Activated CD8-positive, alpha-beta memory T cell treated with anti-CD3 and anti-CD28 coated beads, Interleukin-2, amount 50 U/mL, for 1 hour (primary cell): Measurements from ENCODE around the gene TYMP.
"Not testable (repeated sequence)": the region's sequence is repeated elsewhere in the genome, so short reads cannot be mapped to it uniquely, and the experiment has no call there.

Experiments
- DNase-seq: peaks from one replicate; pipeline ENCODE4 v3.0.0-alpha.2; 2020; ENCODE audit errors: extremely low read depth

TYMP gene

DNA sequence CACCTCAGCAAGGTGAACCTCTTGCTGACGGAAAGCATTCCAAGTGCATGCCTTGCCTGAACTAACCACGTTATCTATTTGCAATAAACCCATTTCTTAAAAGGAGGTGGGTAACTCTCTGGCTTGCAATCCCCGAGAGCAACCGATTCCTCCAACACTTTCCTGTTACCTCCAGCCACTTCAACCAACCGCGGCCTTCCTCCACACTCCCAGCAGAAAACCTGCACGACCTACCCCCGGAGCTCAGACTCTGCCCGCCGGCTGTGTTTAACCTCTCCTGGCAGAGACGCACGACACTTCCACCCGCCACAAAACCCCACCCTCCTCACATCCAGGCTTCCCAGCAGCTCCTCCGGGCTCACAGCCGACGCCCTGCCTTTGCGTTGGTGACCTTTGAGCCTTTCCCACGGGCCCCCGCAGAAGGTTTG, 5.1 kb downstream of the TYMP start:
- no peak for DNase-seq

GRCh38 chr22:50523806-50524675, 5.8 kb downstream of the TYMP start:
- no peak for DNase-seq

- DNase-seq: no peak
These were observed 6.4 kb downstream of the TYMP start for GRCh38 chr22:50523458-50523805.

DNA sequence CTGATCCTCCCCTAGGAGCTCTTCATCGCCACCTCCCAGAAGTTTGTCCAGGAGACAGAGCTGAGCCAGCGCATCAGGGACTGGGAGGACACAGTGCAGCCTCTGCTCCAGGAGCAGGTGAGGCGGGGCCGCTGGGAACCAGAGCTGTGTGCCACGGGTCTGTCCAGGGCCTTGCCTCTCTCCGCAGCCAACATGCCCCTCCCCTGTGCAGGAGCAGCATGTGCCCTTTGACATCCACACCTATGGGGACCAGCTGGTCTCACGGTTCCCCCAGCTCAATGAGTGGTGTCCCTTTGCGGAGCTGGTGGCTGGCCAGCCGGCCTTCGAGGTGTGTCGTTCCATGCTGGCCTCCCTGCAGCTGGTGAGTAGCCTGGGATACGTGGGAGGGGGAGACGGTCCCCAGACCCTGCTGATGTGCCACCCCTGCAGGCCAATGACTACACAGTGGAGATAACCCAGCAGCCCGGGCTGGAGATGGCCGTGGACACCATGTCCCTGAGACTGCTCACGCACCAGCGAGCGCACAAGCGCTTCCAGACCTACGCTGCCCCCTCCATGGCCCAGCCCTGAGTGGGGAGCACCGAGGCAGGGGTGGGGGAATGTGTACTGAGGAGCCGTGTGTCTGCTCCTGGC, 6.9 kb downstream of the TYMP start:
- DNase-seq: no peak

DNA sequence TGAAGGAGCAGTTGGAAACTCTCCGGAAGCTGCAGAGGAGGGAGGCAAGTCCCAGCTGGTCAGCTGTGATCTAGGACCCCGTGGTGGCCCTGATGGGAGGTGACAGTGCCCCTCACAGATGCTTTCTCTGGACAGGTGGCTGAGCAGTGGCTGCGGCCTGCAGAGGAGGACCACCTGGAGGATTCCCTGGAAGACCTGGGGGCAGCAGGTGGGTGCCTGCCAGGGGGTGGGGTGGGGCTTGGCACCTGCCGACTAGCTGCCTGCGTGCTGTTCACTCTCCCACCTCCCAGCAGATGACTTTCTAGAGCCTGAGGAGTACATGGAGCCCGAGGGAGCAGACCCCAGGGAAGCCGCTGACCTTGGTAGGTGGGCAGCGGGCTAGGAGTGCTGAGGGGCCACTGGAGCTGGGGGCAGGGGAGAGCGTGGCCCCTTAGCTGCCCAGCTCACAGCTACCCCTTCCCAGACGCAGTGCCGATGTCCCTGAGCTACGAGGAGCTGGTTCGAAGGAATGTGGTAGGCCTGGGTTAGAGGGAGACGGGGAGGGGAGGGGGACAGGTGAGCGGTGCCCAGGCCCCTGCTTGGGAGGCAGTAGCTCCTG, 7.5 kb downstream of the TYMP start:
- DNase-seq: no peak

DNA sequence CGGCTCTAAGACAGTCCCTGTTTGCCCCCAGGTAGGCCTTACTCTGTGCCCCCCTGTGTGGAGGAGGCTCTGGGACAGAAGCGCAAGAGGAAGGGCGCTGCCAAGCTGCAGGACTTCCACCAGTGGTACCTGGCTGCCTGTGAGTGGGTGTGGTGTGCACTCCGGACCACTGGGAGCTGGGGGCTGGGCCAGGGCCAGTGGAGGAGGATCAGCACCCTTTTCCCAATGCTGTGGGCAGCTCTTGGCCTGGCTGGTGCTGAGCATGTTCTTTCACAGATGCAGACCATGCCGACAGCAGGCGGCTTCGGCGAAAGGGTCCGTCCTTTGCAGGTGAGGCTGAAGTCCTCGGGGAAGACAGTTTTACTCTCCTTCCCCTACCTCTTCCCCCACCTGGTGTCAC, 8.1 kb downstream of the TYMP start:
- no peak for DNase-seq

- no peak for DNase-seq
These were observed 8.9 kb downstream of the TYMP start for GRCh38 chr22:50520826-50521453.

DNA sequence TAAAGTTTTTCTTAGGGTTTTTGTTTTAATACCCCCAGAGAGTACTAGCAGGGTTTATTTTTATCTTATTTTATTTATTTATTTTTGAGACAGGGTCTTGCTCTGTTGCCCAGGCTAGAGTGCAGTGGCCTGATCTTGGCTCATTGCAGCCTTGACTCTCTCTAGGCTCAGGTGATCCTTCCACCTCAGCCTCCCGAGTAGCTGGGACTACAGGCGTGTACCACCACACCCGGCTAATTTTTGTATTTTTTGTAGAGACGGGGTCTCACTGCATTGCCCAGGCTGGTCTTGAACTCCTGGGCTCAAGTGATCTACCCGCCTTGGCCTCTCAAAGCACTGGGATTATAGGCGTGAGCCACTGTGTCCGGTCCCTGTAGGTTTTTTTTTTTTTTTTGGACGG, 9.6 kb downstream of the TYMP start:
- not testable (repeated sequence) for DNase-seq

- no peak for DNase-seq
These were observed 10.7 kb downstream of the TYMP start for GRCh38 chr22:50519151-50519550.

DNA sequence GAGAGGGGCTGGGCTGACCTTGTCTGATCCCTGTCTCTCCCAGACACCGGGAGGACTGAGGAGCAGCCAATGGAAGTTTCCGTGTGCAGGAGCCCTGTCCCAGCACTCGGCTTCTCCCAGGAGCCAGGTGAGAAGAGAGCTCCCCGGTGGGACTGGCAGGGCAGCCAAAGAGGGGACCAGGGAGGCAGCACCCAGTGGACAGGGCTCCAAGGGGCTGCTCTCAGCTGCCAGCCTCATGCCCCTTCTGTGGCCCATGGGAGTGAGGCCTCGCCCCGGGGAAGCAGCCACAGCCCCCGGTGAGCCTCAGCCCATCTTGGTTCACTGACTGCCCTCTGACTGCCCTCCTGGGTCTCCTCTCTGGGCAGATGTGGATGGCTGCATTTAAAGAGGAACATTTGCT, 11.2 kb downstream of the TYMP start:
- no peak for DNase-seq

- no peak for DNase-seq
These were observed 12.1 kb downstream of the TYMP start for GRCh38 chr22:50517495-50518260.

GRCh38 chr22:50516891-50517290, 12.9 kb downstream of the TYMP start:
- no peak for DNase-seq

DNA sequence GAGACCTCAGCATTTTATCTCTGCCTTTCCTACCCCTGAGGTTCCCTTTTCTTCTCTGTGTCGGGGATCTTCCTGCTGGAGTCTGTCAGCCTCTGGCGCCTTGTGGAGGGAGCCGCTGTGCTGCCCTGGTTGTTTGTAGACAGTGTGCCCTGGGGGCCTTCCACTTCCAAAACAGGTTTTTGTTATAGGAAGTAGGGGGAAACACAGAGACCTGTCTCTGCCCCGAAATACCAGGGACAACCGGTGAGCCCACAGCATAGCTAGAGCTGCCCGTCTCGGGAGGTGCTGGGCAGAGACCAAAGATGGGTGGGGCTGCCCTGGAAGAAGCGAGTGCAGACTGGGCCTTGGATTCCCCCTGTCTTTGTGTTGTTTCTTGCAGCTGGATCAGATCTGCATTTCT, 13.7 kb downstream of the TYMP start:
- no peak for DNase-seq

GRCh38 chr22:50513175-50513574, 16.6 kb downstream of the TYMP start:
- DNase-seq: no peak

- no peak for DNase-seq
These were observed 20.9 kb downstream of the TYMP start for GRCh38 chr22:50508897-50509296.

DNA sequence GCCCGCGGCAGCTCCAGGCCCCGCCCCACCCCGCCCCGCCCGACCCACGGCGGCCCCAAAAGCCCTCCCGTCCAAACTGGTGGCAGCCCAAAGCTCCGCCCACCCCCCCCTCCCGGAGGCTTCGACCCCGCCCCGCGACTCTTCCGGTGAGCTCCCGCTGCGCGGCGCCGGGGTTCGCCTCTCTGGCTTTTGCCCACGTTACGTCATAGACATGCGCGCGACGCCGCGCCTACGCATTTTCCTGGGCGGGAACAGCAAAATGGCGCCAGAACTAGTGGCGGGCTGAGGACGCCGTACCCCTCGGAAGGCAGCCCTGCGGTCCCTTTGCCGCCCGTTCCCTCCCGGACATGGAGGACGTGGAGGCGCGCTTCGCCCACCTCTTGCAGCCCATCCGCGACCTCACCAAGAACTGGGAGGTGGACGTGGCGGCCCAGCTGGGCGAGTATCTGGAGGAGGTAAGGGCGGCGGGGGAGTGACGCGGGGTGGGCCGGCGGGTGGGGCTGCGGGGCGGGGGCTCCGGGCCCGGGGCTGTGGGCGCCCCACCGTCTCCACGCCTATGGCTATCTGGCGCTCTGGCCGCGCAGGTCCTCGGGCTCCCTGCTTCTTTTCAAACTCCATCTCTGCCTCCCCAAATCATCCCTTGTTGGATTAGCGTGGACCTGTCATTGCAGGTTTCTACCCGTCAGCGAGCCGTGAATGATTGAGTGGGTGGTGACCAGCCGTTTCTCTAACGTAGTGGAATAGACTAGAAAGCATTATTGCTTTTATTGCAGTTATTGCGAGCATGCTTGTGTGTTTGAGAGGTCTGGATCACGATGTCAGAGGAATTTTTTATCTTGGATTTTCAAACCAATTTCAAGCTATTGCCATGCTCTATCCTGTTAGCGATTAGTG, 21.6 kb downstream of the TYMP start, which contains the start of gene NCAPH2:
NCAPH2 (plus strand) TSS at position 234 of the 894 bp plus-strand sequence; CDS start at position 348, 114 bp downstream.
- DNase-seq: peak; percentile 94

GRCh38 chr22:50507421-50507990, 22.3 kb downstream of the TYMP start, which contains the start of gene LMF2:
Gene LMF2 (minus strand): TSS chr22:50507702. CDS start chr22:50507675, 27 bp downstream.
- peak; percentile 81 for DNase-seq

- DNase-seq: no peak
These were observed 23.0 kb downstream of the TYMP start for GRCh38 chr22:50506611-50507420.
